ENCODE data around the gene KLK11.

Gene KLK11, protein sequence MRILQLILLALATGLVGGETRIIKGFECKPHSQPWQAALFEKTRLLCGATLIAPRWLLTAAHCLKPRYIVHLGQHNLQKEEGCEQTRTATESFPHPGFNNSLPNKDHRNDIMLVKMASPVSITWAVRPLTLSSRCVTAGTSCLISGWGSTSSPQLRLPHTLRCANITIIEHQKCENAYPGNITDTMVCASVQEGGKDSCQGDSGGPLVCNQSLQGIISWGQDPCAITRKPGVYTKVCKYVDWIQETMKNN

GRCh38 chr19:51026554-51026831 lies at the start of gene KLK11:
KLK11 (minus strand) TSS chr19:51026616; CDS start chr19:51025631, 985 bp downstream.
- no peak for DNase-seq

GRCh38 chr19:51075998-51076397 lies 49.6 kb upstream of the KLK11 start:
- no peak for DNase-seq

DNA sequence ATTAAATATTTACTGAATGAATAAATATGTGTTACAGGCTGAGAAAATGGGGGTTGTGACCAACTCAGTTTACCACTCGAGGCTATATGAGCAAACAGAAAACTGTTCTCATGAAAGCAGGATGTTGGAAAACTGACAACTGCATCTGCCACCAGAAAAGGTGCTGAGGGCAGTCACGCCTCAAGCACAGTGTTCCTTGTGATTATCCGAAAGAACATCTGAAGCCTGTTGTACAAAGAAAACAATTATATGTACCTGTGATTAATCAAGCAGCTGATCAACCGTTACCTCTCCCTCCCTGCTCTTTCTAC lies 44.6 kb upstream of the KLK11 start:
- DNase-seq, result no peak

- DNase-seq, result no peak
Observed at GRCh38 chr19:51070334-51071094, 44.1 kb upstream of the KLK11 start.

- DNase-seq, result no peak
Observed at GRCh38 chr19:51066393-51067186, 40.2 kb upstream of the KLK11 start.

GRCh38 chr19:51065221-51065960 lies 39.0 kb upstream of the KLK11 start:
- no peak for DNase-seq

DNA sequence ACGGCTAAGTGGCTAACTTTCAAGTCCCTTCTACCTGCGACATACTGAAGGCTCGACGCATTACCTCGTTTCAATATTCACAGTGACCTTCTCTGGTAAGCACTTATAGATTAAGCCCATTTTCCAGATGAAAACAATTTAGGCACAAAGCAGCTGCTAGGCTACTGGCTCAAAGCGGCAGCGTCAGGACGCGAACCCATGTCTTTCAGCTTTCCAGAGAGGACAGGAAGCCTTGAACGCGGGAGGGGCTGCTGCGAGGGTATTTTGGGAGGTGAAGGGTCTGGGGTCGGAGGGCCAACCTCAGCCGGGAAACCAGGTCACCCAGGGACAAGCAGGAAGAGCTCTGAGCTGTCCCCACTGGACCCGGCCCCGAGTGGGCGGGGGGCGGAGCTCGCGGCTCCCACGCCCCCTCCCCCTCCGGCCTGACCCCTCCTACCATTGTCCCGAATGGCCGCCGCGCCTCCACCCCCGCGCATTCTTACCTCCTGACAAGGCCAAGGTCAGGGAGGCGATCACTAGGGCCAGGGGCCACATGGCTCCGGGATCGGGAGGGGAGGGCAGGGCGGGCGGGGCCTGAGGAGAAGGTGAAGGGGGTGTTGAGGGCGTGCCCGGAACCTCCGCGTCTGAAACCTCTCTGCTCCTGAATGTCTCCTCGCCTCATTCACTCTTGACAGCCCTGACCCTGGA lies 38.3 kb upstream of the KLK11 start, which contains the start of gene KLK13:
KLK13 (minus strand) TSS at position 559 of the 687 bp plus-strand sequence; CDS start at position 534, 25 bp downstream.
- no peak for DNase-seq

DNA sequence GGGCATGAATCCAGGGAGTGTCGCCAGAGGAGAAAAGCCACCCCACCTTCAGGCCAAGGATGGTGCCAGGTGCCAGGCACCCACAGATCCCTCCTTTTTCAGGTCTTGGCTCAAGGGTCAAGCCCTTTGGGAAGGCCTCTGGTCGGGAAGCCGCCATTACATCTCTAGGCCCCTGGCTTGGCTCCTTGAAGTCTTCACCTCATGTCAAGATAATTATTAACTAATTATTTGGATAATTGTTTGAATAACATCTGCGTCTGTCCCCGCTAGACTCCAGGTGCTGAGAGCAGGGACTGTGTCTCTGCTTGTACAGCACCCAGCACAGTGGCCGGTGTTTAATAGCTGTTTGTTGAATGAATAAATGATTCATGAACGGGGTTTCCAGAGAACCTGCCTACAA lies 37.2 kb upstream of the KLK11 start:
- no peak for DNase-seq

GRCh38 chr19:51060973-51061372 lies 34.6 kb upstream of the KLK11 start:
- DNase-seq, result no peak

DNA sequence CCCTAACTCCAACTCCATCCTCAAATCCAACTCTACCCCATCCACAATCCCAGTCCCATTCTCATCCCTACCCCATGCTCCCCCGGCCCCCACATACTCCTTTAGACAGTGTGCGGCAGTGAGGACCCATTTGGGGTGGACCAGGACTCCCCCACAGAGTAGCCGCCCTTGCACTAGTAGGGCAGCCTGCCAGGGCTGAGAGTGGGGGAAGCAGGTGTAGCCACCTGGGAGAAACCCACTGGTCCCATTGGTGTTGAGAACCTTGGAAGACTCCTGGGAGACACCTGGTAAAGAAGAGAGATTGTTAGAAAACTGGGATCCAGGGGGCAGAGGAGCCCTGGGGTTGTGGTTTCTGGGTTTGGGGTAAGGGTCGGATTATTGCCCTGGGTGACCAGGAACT lies 33.9 kb upstream of the KLK11 start:
- DNase-seq, result no peak

GRCh38 chr19:51059715-51060114 lies 33.3 kb upstream of the KLK11 start:
- DNase-seq, result no peak

DNA sequence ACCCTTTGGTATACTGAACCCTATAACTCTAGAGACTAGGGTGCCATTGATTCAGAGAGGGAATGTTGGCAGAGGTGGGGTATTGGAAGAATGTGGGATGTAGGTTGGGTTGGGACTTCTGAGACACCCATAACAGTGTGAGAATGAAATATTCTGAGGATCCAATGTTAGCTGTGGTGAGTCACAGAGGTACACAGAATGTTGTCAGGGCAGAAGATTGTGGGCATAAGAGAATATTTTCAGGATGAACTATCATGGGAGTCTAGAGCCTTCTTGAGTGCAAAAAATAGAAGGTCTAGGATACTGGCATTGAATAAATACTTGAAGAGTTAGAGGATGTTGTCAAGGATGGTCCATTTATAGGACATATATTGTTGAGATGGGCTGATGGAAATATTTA lies 29.4 kb upstream of the KLK11 start:
- DNase-seq, result no peak

DNA sequence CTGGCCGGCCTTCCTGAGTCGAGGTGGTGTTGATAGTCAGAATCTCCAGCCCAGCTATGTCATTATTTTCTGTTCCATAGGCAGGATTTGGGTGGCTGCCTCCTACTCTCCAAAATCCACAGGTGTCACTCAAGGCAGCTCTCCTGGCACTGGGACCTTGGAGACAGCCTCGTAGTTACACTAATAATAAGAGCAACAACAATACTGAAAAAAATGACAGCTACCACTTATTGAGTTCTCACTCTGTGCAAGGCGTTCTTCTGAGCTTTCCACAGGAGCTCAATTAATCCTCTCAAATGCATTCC lies 20.6 kb upstream of the KLK11 start:
- DNase-seq, result no peak

DNA sequence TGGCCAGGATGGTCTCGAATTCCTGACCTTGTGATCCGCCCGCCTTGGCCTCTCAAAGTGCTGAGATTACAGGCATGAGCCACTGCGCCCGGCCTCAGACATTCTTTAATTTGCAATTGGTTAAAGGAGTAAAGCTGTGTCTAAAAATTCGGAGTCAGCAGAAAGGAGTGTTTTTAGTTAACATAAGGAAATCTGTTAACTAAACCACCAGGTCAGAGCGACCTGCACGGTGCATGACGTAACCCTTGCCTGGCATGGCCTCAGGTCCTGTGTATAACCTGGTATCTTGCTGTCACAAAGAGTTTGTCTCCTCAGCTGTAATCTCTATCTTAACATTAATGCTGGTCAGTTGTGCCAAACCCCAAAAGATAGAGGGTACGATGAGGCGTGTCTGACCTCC lies 17.9 kb upstream of the KLK11 start:
- no peak for DNase-seq

DNA sequence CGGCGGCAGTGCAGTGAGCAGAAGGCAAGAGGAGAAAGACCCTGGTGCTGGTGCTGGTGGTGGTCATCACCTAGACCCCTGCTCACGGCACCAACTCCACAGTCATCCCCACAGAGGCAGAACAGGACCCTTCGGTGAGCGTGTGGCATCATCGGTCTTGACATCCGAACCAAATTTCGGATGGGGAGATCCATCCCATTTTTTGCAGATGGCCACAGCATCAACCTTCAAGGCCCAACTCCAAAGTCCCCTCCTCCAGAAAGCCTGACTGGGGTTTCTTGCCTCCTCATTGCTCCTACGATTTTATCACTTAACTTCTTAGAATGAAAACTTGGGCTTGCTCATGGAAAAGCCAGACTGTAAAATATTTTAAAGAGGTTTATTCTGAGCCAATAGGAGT lies 17.1 kb upstream of the KLK11 start:
- no peak for DNase-seq

DNA sequence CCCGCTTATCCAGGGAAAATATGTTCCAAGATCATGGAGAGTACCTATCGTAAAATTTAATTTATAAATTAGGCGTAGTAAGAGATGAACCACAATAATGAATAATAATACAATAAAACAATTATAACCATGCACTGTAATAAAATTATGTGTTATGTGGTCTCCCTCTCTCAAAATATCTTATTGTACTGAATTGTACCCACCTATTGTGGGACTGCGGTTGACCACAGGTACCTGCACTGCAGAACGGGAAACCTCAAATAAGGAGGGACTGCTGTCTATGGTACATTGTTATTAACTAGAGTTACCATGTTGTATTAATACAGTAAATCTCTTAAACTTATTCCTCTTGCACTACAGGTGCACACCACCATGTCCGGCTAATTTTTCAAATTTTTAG lies 13.7 kb upstream of the KLK11 start:
- no peak for DNase-seq

- DNase-seq, result no peak
Observed at GRCh38 chr19:51036519-51036918, 10.1 kb upstream of the KLK11 start.

- no peak for DNase-seq
Observed at GRCh38 chr19:51034704-51035103, 8.3 kb upstream of the KLK11 start, which contains the start of gene KLK12. KLK12 (minus strand) TSS chr19:51035002; CDS start chr19:51034621, 381 bp downstream.

DNA sequence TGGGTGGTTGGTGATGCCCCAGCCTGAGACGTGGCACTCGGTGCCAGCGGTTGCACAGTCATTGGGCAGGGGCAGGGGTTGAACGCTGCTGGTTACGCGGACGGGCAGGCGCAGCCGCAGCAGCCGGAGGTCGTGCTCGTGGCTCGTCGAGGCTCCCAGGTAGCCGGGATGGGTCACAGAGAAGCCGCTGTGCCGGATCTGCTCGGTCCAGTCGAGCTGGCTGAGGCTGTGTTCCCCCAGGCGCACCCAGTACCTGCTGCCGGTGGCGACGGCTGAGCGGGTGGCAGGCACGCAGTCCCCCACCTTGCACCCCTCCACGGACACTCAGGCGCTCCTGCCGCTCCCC lies 5.4 kb upstream of the KLK11 start:
- DNase-seq, result no peak

GRCh38 chr19:51031220-51031879 lies 4.9 kb upstream of the KLK11 start:
- DNase-seq, result no peak

- DNase-seq, result no peak
Observed at GRCh38 chr19:51030631-51031030, 4.2 kb upstream of the KLK11 start.

GRCh38 chr19:51029718-51030117 lies 3.3 kb upstream of the KLK11 start:
- no peak for DNase-seq
